Endothelial cell of umbilical vein (primary cell): ENCODE measurements around the gene DIAPH3. TPM values are rescaled to one million over a fixed set of nuclear protein-coding genes. Genes with fewer than 3 reads are reported as not detected.

Experiments used
- BruUV-seq: library from RNA; stranded (reverse); fragments of 400-500 nt; replicated peaks from 2 replicates; lab custom pipeline; 2021; lab: Mats Ljungman, UMichigan
- CTCF ChIA-PET: fragments of 300-600, 350-600 bp; sonication (Branson Sonifier 250); formaldehyde crosslinking; loops from one replicate; lab custom pipeline; 2021; ENCODE audit warnings: antibody characterized with exemption, inconsistent platforms; lab: Charles Lee
- POLR2A ChIA-PET: fragments of 300-600, 350-600 bp; sonication (Branson Sonifier 250); formaldehyde crosslinking; loops from one replicate; lab custom pipeline; 2021; ENCODE audit warnings: antibody characterized with exemption, inconsistent platforms; lab: Charles Lee
- DNase-seq: peaks from one replicate; pipeline ENCODE4 v3.0.0-alpha.2; 2011; ENCODE audit warnings: low read depth, low spot score
- FAIRE-seq: peaks from 2 replicates; lab custom pipeline; 2011; peaks lifted over from hg19 to GRCh38; lab: Jason Lieb, UNC
- H2AFZ ChIP-seq: 2 replicates; pipeline ENCODE4 v1.6.0; 2012; ENCODE audit warnings: low read depth, low read length, control low read depth, inconsistent platforms
- H3K27ac ChIP-seq: 2 replicates; pipeline ENCODE4 v1.5.1; 2011; ENCODE audit warnings: low read depth, mild to moderate bottlenecking, control low read depth, low read length, moderate library complexity; ENCODE audit not compliant: insufficient read depth
- H3K27me3 ChIP-seq, 2 experiments: 2 replicates each; pipeline versions ENCODE4 v1.6.0 to v1.6.1; 2011; ENCODE audit warnings: low read length in 2 of 2, mixed read lengths in 1 of 2; ENCODE audit not compliant: control insufficient read depth in 2 of 2, insufficient read depth in 2 of 2
- H3K36me3 ChIP-seq, 2 experiments: 2 replicates in 1 of 2; 3 replicates in 1 of 2; pipeline ENCODE4 v1.5.1; 2011; ENCODE audit warnings: low read length in 2 of 2, mild to moderate bottlenecking in 1 of 2, moderate library complexity in 1 of 2; ENCODE audit not compliant: control insufficient read depth in 2 of 2, insufficient read depth in 2 of 2; ENCODE audit errors: extremely low read depth in 1 of 2
- H3K4me1 ChIP-seq: 3 replicates; pipeline ENCODE4 v1.5.1; 2011; ENCODE audit warnings: mild to moderate bottlenecking, low read length; ENCODE audit not compliant: control insufficient read depth, insufficient read depth; ENCODE audit errors: extremely low read depth
- H3K4me2 ChIP-seq: 2 replicates; pipeline ENCODE4 v1.6.1; 2011; ENCODE audit warnings: low read length, control low read depth, mixed read lengths; ENCODE audit not compliant: insufficient read depth
- H3K4me3 ChIP-seq, 3 experiments: fragments of 200-600 bp in 1 of 3; sonication (generic), shearing (Covaris generic) in 1 of 3; replicated peaks in 1 of 3; 2 replicates each; pipeline ENCODE4 v1.5.1; 2011 to 2016; ENCODE audit warnings: control low read depth in 3 of 3, low read length in 3 of 3, mild to moderate bottlenecking in 2 of 3, inconsistent platforms in 1 of 3, low read depth in 1 of 3, moderate library complexity in 1 of 3; ENCODE audit not compliant: insufficient read depth in 1 of 3
- H3K79me2 ChIP-seq: 2 replicates; pipeline ENCODE4 v1.6.0; 2012; ENCODE audit warnings: low read length, inconsistent platforms; ENCODE audit not compliant: control insufficient read depth, insufficient read depth
- H3K9ac ChIP-seq: replicated peaks from 2 replicates; pipeline ENCODE3; 2011; ENCODE audit warnings: low read length, control low read depth; ENCODE audit not compliant: insufficient read depth; ENCODE audit errors: extremely low read depth
- H3K9me1 ChIP-seq: replicated peaks from 3 replicates; pipeline ENCODE4 v1.6.0; 2011; ENCODE audit warnings: mild to moderate bottlenecking, low read length; ENCODE audit not compliant: control insufficient read depth, insufficient read depth; ENCODE audit errors: extremely low read depth
- H3K9me3 ChIP-seq: replicated peaks from 2 replicates; pipeline ENCODE4 v1.5.1; 2012; ENCODE audit warnings: low read length, inconsistent platforms; ENCODE audit not compliant: control insufficient read depth, insufficient read depth
- H4K20me1 ChIP-seq: replicated peaks from 2 replicates; pipeline ENCODE3; 2011; ENCODE audit warnings: mild to moderate bottlenecking, low read length; ENCODE audit not compliant: control insufficient read depth, insufficient read depth; ENCODE audit errors: extremely low read depth
- EZH2 ChIP-seq: IDR thresholded peaks from 2 replicates; pipeline ENCODE4 v1.6.1; 2012; ENCODE audit warnings: borderline replicate concordance, low read depth, mild to moderate bottlenecking, moderate library complexity, low read length, inconsistent platforms; ENCODE audit not compliant: severe bottlenecking
- FOS ChIP-seq: IDR thresholded peaks from 2 replicates; pipeline ENCODE4 v1.6.1; 2011; ENCODE audit warnings: mild to moderate bottlenecking, low read length, moderate library complexity, borderline replicate concordance; ENCODE audit not compliant: insufficient read depth
- GATA2 ChIP-seq: IDR thresholded peaks from 2 replicates; pipeline ENCODE4 v1.7.0; 2011; ENCODE audit warnings: low read depth, mild to moderate bottlenecking, moderate library complexity, mixed read lengths, low read length; ENCODE audit not compliant: insufficient read length, insufficient read depth
- JUN ChIP-seq: IDR thresholded peaks from 2 replicates; pipeline ENCODE4 v1.6.1; 2011; ENCODE audit warnings: borderline replicate concordance, low read depth; ENCODE audit not compliant: insufficient read length, insufficient read depth
- MYC ChIP-seq: IDR thresholded peaks from one replicate; pipeline ENCODE4 v1.6.1; 2011; ENCODE audit warnings: mild to moderate bottlenecking, low read depth, low read length
- POLR2A ChIP-seq: IDR thresholded peaks from 2 replicates; pipeline ENCODE4 v1.6.1; 2012; ENCODE audit warnings: low read depth, mild to moderate bottlenecking, control low read depth, low read length
- POLR2AphosphoS5 ChIP-seq: IDR thresholded peaks from 2 replicates; pipeline ENCODE4 v1.6.1; 2012; ENCODE audit warnings: low read depth, mild to moderate bottlenecking, control low read depth, low read length, moderate library complexity; ENCODE audit not compliant: insufficient read depth
- dilution Hi-C: fragments of 300-500 bp; cut with MboI; formaldehyde crosslinking; loops from one replicate; pipeline ENCODE4 v1.15.0; 2019; ENCODE audit warnings: low sequenced_read_pairs; ENCODE audit not compliant: extremely low pct_ligation_motif_present
- intact Hi-C: fragments of 100-400 bp; cut with micrococcal nuclease; formaldehyde crosslinking; loops from one replicate; pipeline ENCODE4 v1.10.0; 2022
- polyA plus RNA-seq, 4 experiments: library from polyadenylated mRNA; depleted of rRNA in 3 of 4; stranded (reverse) in 3 of 4; unstranded in 1 of 4; fragments of >200 nt; gene quantifications; 2 replicates each; pipeline versions ENCODE4 v1.2.1 to v1.2.3, GENCODE V29; 2011 to 2012; ENCODE audit warnings: missing spikeins in 1 of 4
- total RNA-seq: library from RNA; stranded (reverse); gene quantifications from 2 replicates; pipeline ENCODE4 v1.2.3, GENCODE V29; 2021
- TF ChIP-seq, protein P1 (sequence below): IDR thresholded peaks from 2 replicates; pipeline ENCODE4 v1.6.1; 2011; ENCODE audit not compliant: insufficient read depth, insufficient read length
- TF ChIP-seq, protein P2 (sequence below), 2 donors: IDR thresholded peaks; 1 replicate in 1 of 2; 2 replicates in 1 of 2; pipeline ENCODE4 v1.5.1; 2011; ENCODE audit warnings: low read length in 2 of 2, mild to moderate bottlenecking in 2 of 2, moderate library complexity in 2 of 2, control low read depth in 1 of 2, inconsistent platforms in 1 of 2, low read depth in 1 of 2; ENCODE audit not compliant: insufficient read depth in 1 of 2; ENCODE audit errors: extremely low read depth in 1 of 2

DIAPH3 gene
- total and polyA plus RNA-seq, 2 donors (not counting 3 experiments of a cell fraction or from before 2014, with no cell fraction given) = 9.9 to 44.0 TPM

- dilution Hi-C loops = no loop called here
- no peak for FAIRE-seq
- H3K27me3 ChIP-seq = no peaks in the 10 kb centered on the region
Measured at GRCh38 chr13:59809564-59809963, 354.2 kb downstream of the DIAPH3 start.

More at GRCh38 chr13:59809564-59809963, 354.2 kb downstream of the DIAPH3 start:
- Histone ChIP-seq H3K27ac (no peak overlapping the region), H3K4me1 (no peaks in the 10 kb centered on the region), H3K9me3 (no peaks in the 10 kb centered on the region), H4K20me1 (no peaks in the 10 kb centered on the region), H3K9me1 (no peaks in the 10 kb centered on the region), H3K9ac (no peak overlapping the region), H3K36me3 (peaks cover 0 to 3% of the 10 kb centered on the region in 2 experiments), H3K79me2 (no peaks in the 10 kb centered on the region), H2AFZ (no peak overlapping the region), H3K4me3 (no peak overlapping the region), H3K4me2 (no peak overlapping the region)
- ChIA-PET POLR2A (no interaction called here), CTCF (no interaction called here)
- BruUV-seq = no TSS peak
- intact Hi-C loops = no loop called here
- TF ChIP-seq POLR2AphosphoS5 (no peak), FOS (no peak), JUN (no peak), EZH2 (no peak), MYC (no peak), POLR2A (no peak), GATA2 (no peak)
- TF ChIP-seq, protein P1, sequence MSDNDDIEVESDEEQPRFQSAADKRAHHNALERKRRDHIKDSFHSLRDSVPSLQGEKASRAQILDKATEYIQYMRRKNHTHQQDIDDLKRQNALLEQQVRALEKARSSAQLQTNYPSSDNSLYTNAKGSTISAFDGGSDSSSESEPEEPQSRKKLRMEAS = no peak
- TF ChIP-seq, protein P2, sequence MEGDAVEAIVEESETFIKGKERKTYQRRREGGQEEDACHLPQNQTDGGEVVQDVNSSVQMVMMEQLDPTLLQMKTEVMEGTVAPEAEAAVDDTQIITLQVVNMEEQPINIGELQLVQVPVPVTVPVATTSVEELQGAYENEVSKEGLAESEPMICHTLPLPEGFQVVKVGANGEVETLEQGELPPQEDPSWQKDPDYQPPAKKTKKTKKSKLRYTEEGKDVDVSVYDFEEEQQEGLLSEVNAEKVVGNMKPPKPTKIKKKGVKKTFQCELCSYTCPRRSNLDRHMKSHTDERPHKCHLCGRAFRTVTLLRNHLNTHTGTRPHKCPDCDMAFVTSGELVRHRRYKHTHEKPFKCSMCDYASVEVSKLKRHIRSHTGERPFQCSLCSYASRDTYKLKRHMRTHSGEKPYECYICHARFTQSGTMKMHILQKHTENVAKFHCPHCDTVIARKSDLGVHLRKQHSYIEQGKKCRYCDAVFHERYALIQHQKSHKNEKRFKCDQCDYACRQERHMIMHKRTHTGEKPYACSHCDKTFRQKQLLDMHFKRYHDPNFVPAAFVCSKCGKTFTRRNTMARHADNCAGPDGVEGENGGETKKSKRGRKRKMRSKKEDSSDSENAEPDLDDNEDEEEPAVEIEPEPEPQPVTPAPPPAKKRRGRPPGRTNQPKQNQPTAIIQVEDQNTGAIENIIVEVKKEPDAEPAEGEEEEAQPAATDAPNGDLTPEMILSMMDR (IDR thresholded peaks at IDR 0.05; ENCODE audit: extremely low read depth in 1 of 2, insufficient read depth in 1 of 2, low read depth in 1 of 2, low read length in 2 of 2) = no peak
- DNase-seq = no peak
